Activated B cell treated with CpG ODN at 0.5 μM for 24 hours (primary cell): Measurements from ENCODE around the gene ST6GALNAC3. TPM values are rescaled to one million over a fixed set of nuclear protein-coding genes. Genes with fewer than 3 reads are reported as not detected.
"Not testable (repeated sequence)": the region's sequence is repeated elsewhere in the genome, so short reads cannot be mapped to it uniquely, and the experiment has no call there.

Source experiments
- ATAC-seq: fragments of 200-7000 bp; cut with Tn5 transposase; one replicate; pipeline ENCODE4 v1.10.0; 2021; ENCODE audit warnings: low read depth, mild to moderate bottlenecking, moderate library complexity
- CTCF ChIA-PET: fragments of 350-600 bp; sonication (Branson Sonifier 250); formaldehyde crosslinking; loops from one replicate; lab custom pipeline; 2021; ENCODE audit warnings: antibody characterized with exemption; lab: Charles Lee
- POLR2A ChIA-PET: fragments of 350-600 bp; sonication (Branson Sonifier 250); formaldehyde crosslinking; loops from one replicate; lab custom pipeline; 2021; ENCODE audit warnings: antibody characterized with exemption; lab: Charles Lee
- DNase-seq: peaks from one replicate; pipeline ENCODE4 v3.0.0; 2022
- H3K27ac Mint-ChIP-seq: one replicate; pipeline ENCODE4 v1.8.0; 2020; ENCODE audit warnings: mixed read lengths
- H3K27me3 Mint-ChIP-seq: one replicate; pipeline ENCODE4 v1.8.0; 2021; ENCODE audit warnings: mixed read lengths
- H3K36me3 Mint-ChIP-seq: one replicate; pipeline ENCODE4 v1.8.0; 2021; ENCODE audit warnings: low read depth, mixed read lengths
- H3K4me1 Mint-ChIP-seq: one replicate; pipeline ENCODE4 v1.8.0; 2021; ENCODE audit warnings: mixed read lengths
- H3K4me3 Mint-ChIP-seq: one replicate; pipeline ENCODE4 v1.8.0; 2020; ENCODE audit warnings: mild to moderate bottlenecking, mixed read lengths
- H3K9me3 Mint-ChIP-seq: one replicate; pipeline ENCODE4 v1.8.0; 2020; ENCODE audit warnings: mixed read lengths
- CTCF ChIP-seq: fragments of 200-600 bp; IDR thresholded peaks from one replicate; pipeline ENCODE4 v1.8.0; 2022; ENCODE audit warnings: antibody characterized with exemption, mild to moderate bottlenecking
- intact Hi-C: fragments of 100-400 bp; cut with micrococcal nuclease; formaldehyde crosslinking; loops from one replicate; pipeline ENCODE4 v1.15.1; 2024
- total RNA-seq: library from RNA; stranded (reverse); gene quantifications from 2 replicates; pipeline ENCODE4 v1.2.3, GENCODE V29; 2022

The ST6GALNAC3 gene
- total RNA-seq, 1 donor from 2014 or later: 12.6 TPM

- DNase-seq (no peak), ATAC-seq (no peak)
- ChIA-PET POLR2A (no interaction called here), CTCF (no interaction called here)
- H3K27me3 Mint-ChIP-seq: no peaks in the 10 kb centered on the region
- peaks cover 2% of the 10 kb centered on the region for H3K9me3 Mint-ChIP-seq
- no peak for TF ChIP-seq CTCF
- H3K4me1 Mint-ChIP-seq: peaks cover 2% of the 10 kb centered on the region
- intact Hi-C loops: no loop called here
- H3K4me3 Mint-ChIP-seq: no peak overlapping the region
- no peak overlapping the region for H3K27ac Mint-ChIP-seq
- H3K36me3 Mint-ChIP-seq: no peaks in the 10 kb centered on the region
Observed at GRCh38 chr1:76095802-76096201, 21.3 kb downstream of the ST6GALNAC3 start.

GRCh38 chr1:76097064-76097463 is 22.5 kb downstream of the ST6GALNAC3 start:
- H3K9me3 Mint-ChIP-seq, H3K27ac Mint-ChIP-seq, H3K36me3 Mint-ChIP-seq, H3K4me3 Mint-ChIP-seq, ATAC-seq, H3K4me1 Mint-ChIP-seq, CTCF ChIA-PET, POLR2A ChIA-PET, intact Hi-C loops, DNase-seq, H3K27me3 Mint-ChIP-seq: not testable (repeated sequence)

GRCh38 chr1:76098845-76099244 is 24.3 kb downstream of the ST6GALNAC3 start:
- Mint-ChIP-seq H3K4me1 (no peaks in the 10 kb centered on the region), H3K4me3 (no peak overlapping the region), H3K27me3 (no peaks in the 10 kb centered on the region), H3K36me3 (no peaks in the 10 kb centered on the region), H3K27ac (no peak overlapping the region), H3K9me3 (peaks cover 2% of the 10 kb centered on the region)
- ATAC-seq: no peak
- ChIA-PET CTCF (no interaction called here), POLR2A (no interaction called here)
- intact Hi-C loops: no loop called here
- DNase-seq: no peak
- no peak for TF ChIP-seq CTCF

- Mint-ChIP-seq H3K9me3 (peaks cover 2% of the 10 kb centered on the region), H3K27me3 (no peaks in the 10 kb centered on the region), H3K36me3 (no peaks in the 10 kb centered on the region), H3K4me3 (no peak overlapping the region), H3K27ac (no peak overlapping the region), H3K4me1 (peaks cover 5% of the 10 kb centered on the region)
- DNase-seq: no peak
- intact Hi-C loops: no loop called here
- ChIA-PET POLR2A (no interaction called here), CTCF (no interaction called here)
- no peak for ATAC-seq
- no peak for TF ChIP-seq CTCF
Observed at GRCh38 chr1:76101548-76101947, 27.0 kb downstream of the ST6GALNAC3 start.

GRCh38 chr1:76102046-76102445 is 27.5 kb downstream of the ST6GALNAC3 start:
- intact Hi-C loops: no loop called here
- ATAC-seq (no peak), DNase-seq (no peak)
- no peaks in the 10 kb centered on the region for H3K36me3 Mint-ChIP-seq
- H3K9me3 Mint-ChIP-seq: no peaks in the 10 kb centered on the region
- H3K27me3 Mint-ChIP-seq: no peaks in the 10 kb centered on the region
- TF ChIP-seq CTCF: no peak
- CTCF ChIA-PET: no interaction called here
- POLR2A ChIA-PET: no interaction called here
- H3K27ac Mint-ChIP-seq: no peak overlapping the region
- no peak overlapping the region for H3K4me3 Mint-ChIP-seq
- peaks cover 5% of the 10 kb centered on the region for H3K4me1 Mint-ChIP-seq

DNA sequence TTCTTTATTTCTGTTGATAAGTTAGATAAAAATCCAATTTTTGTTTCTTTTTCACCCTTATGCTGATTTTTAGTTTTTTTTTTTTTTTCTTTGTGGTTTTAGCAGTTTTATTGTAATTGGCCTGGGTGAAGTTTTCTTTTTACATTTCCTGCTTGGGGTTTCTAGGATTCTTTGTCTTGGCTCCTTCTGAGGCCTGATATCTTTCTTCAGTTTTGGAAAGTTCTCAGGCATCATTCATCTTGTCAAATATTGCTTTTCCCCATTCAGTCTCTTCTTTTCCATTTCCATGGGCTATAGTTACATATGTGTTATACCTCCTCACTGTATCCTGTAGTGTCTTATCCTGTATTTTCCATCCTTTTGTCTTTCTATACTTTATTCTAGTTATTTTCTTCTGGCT is 28.5 kb downstream of the ST6GALNAC3 start:
- intact Hi-C loops: no loop called here
- Mint-ChIP-seq H3K4me3 (no peak overlapping the region), H3K27me3 (no peaks in the 10 kb centered on the region), H3K4me1 (peaks cover 5% of the 10 kb centered on the region), H3K9me3 (no peaks in the 10 kb centered on the region), H3K27ac (no peak overlapping the region), H3K36me3 (no peaks in the 10 kb centered on the region)
- DNase-seq (no peak), ATAC-seq (no peak)
- TF ChIP-seq CTCF: no peak
- POLR2A ChIA-PET: no interaction called here
- CTCF ChIA-PET: no interaction called here
